Hepatocyte (in vitro differentiated cells): ENCODE data around the gene FRRS1L.

Experiments
- CTCF ChIP-seq: fragments of 200-600 bp; sonication (generic); IDR thresholded peaks from 2 replicates; pipeline ENCODE4 v1.5.1; 2016; ENCODE audit warnings: antibody characterized with exemption, mild to moderate bottlenecking; ENCODE audit not compliant: poor library complexity
- EZH2 ChIP-seq: fragments of 200-600 bp; sonication (generic); IDR thresholded peaks from 2 replicates; pipeline ENCODE4 v1.6.1; 2016; ENCODE audit warnings: antibody characterized with exemption, mild to moderate bottlenecking, borderline replicate concordance

GRCh38 chr9:109167716-109168115 is 667 bp upstream of the FRRS1L start:
- no peak for TF ChIP-seq CTCF
- peak; percentile 19 for TF ChIP-seq EZH2
